ENCODE measurements around the gene DNAL4. TPM values are rescaled to one million over a fixed set of nuclear protein-coding genes. Genes with fewer than 3 reads are reported as not detected.

The DNAL4 gene
- total RNA-seq, 2 experiments from 2014 or later, result 5.9 to 8.0 TPM

DNA sequence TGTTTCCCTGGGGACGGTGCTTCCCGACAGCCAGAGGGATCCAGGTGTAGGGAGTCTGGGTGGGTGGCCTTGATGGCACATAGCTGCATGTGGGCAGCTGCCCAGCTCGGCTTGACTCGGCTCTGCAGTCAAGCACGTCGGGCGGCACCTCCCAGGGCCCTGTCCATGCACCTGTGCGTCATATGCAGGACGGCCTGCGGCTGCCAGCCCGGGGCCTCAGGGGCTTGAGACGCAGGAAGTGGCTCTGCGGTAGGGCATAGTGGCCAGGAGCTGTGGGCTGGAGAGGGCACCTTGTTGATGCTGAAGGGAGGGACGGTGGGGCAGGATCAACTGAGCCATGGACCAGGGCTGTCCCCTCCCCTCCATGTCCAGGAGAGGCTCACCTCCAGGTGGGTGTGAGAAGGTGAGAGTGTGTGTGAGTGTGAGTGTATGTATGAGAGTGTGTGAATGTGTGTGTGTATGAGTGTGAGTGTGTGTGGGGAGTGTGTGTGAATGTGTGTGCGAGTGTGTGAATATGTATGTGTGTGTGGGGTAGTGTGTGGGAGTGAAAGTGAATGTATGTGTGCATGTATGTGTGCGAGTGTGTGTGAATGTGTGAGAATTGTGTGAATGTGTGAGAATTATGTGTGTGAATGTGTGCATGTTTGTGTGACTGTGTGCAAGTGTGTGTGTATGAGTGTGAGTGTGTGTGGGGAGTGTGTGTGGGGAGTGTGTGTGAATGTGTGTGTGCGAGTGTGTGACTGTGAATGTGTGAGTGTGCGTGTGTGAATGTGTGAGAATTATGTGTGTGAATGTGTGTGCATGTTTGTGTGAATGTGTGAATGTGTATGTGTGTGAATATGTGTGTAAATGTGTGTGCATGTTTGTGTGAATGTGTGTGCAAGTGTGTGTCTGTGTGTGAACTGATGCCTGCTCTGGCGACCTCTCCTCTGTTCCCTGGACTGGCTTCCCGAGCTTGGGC lies 32.5 kb downstream of the DNAL4 start:
- CTCF ChIA-PET, result interaction anchor here (0.6 to 4.1 kb wide), 3 partner anchors 6 to 286 kb away, joined by 4 to 23 read pairs (median 4); no protein-coding TSS in a partner anchor
- intact Hi-C loops (cut with micrococcal nuclease), result no loop called here
- H3K9me3 Mint-ChIP-seq, result no peaks in the 10 kb centered on the region
- no peak for DNase-seq
- H3K27me3 Mint-ChIP-seq (ENCODE audit: low read depth), result no peaks in the 10 kb centered on the region
- H3K36me3 Mint-ChIP-seq (ENCODE audit: low read depth), result no peaks in the 10 kb centered on the region
- peaks cover 22% of the 10 kb centered on the region for H3K4me1 Mint-ChIP-seq (ENCODE audit: low read depth)
- H3K4me3 Mint-ChIP-seq, result no peak overlapping the region
- H3K27ac Mint-ChIP-seq, result no peak overlapping the region

DNA sequence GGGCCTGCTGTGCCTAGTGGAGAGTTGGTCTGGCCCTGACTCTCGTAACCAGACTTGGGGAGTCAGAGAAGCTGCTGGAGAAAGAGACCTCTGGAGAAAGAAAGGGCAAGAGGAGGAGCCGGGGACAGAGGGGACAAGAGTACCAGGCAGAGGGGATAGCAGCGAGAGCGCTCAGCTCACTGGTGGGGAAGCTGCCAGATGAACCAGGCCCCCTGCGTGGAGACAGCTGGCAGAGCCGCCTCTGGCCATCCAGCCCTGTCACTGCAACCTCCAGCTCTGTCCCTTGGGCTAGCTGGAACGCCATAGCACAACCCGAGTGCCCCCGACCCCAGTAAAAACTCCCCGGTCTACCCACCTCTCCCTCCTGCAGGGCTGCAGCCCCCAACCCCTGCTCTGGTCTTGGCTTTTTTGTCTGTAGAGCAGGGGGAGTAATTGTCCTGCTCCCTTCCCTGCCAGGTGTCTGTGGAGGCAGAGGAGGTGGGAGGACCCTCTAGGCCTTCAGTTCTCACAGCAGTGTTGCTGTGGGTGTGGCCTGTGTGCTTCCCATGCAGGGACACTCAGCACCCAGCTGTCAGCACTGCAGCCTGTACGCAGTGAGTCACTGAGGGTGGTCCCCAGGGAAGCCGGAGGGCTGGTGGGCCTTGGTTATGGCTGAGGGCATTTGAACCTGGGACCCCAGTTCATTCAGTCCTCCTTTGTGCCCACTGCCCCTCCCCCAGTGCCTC lies 33.3 kb downstream of the DNAL4 start:
- H3K4me3 Mint-ChIP-seq, result no peak overlapping the region
- DNase-seq, result no peak
- no peak overlapping the region for H3K27ac Mint-ChIP-seq
- no peaks in the 10 kb centered on the region for H3K9me3 Mint-ChIP-seq
- H3K4me1 Mint-ChIP-seq (ENCODE audit: low read depth), result peaks cover 22% of the 10 kb centered on the region
- no peaks in the 10 kb centered on the region for H3K27me3 Mint-ChIP-seq (ENCODE audit: low read depth)
- CTCF ChIA-PET, result interaction anchor here (4.1 kb wide), 1 partner anchor 7 kb away, joined by 23 read pairs; no protein-coding TSS in a partner anchor
- no peaks in the 10 kb centered on the region for H3K36me3 Mint-ChIP-seq (ENCODE audit: low read depth)
- intact Hi-C loops (cut with micrococcal nuclease), result no loop called here

DNA sequence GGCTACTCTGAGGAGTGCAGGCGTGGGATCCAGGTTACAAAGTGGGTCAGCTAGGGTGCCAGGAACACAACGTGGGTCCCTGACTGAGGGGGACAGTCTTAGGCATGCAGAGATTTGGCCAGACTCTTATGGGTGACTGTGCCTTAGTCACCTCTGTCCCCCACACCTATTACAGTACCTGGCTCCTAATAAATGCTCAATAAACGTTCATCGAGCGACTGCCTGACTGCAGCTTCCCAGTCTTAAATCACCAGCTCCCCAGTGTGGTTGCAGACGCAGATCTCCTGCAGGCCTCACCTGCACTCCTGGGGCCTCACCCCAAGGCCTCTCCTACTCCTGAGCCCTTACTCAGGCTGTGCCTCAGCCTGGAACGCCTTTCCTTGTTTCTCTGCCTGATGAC lies 34.9 kb downstream of the DNAL4 start:
- DNase-seq, result no peak
- no peak overlapping the region for H3K4me3 Mint-ChIP-seq
- peaks cover 26% of the 10 kb centered on the region for H3K4me1 Mint-ChIP-seq (ENCODE audit: low read depth)
- intact Hi-C loops (cut with micrococcal nuclease), result loop anchor here (2.0 to 10.0 kb wide), 6 partner anchors 83 to 577 kb away; partner anchors contain the start of genes MAFF, NPTXR, PLA2G6 and RPL3
- no peaks in the 10 kb centered on the region for H3K9me3 Mint-ChIP-seq
- H3K36me3 Mint-ChIP-seq (ENCODE audit: low read depth), result no peaks in the 10 kb centered on the region
- H3K27ac Mint-ChIP-seq, result no peak overlapping the region
- CTCF ChIA-PET, result interaction anchor here (0.7 to 4.1 kb wide), 4 partner anchors 9 to 84 kb away, joined by 3 to 23 read pairs (median 8); partner anchors contain the start of gene NPTXR
- H3K27me3 Mint-ChIP-seq (ENCODE audit: low read depth), result no peaks in the 10 kb centered on the region

DNA sequence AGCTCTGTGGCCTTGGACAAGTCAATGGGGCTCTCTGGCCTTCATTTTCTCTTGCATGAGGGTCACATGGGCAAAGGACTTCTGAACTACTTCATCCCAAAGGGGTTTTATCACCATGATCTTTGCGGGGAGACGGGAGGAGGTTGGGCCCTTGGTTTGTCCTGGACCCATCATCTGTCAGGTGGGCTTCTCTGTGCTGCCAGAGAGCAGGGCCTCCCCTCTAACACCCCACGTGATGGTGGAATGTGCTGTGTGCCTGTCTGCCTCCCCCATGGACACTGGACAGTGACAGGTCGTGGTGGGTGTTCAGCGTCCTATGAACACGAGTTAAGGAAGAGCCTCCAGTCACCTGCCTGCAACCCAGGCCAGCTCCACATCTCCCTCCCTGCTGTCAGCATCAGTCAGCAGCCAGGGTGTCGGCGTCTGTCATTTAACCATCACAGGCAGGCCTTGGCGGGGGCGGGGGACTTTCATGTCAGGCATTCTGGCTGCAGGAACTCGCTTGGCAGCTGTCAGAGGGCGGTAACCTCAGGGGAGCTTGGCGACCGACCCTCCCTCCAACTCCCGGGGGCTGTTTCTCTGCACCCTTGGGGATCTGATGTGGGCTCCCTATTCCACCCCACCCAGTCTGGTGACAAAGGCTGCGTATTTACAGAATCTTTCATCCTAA lies 35.5 kb downstream of the DNAL4 start:
- intact Hi-C loops (cut with micrococcal nuclease), result loop anchor here (2.0 to 10.0 kb wide), 6 partner anchors 84 to 576 kb away; partner anchors contain the start of genes MAFF, NPTXR, PLA2G6 and RPL3
- Mint-ChIP-seq H3K9me3 (no peaks in the 10 kb centered on the region), H3K27me3 (ENCODE audit: low read depth) (no peaks in the 10 kb centered on the region), H3K36me3 (ENCODE audit: low read depth) (peaks cover under 1% of the 10 kb centered on the region), H3K27ac (no peak overlapping the region), H3K4me3 (peak overlapping the region; percentile 25), H3K4me1 (ENCODE audit: low read depth) (peaks cover 31% of the 10 kb centered on the region)
- DNase-seq, result peak; percentile 91
- CTCF ChIA-PET, result interaction anchor here (0.6 to 4.1 kb wide), 5 partner anchors 9 to 216 kb away, joined by 3 to 23 read pairs (median 4); partner anchors contain the start of gene NPTXR

DNA sequence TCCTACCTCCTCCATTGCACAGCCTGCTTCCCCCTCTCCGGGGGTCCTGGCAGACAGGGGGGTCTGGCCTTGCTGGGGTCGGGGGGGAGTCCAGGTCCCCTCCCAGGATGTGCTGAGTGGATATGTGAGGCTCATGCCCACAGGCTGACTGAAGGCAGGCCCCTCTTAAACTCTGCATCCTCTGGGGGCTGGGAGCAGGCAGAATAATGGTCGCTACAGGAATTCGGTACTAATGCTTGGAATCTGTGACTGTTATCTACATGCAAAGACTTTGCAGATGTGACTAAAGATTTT lies 36.5 kb downstream of the DNAL4 start:
- CTCF ChIA-PET, result interaction anchor here (1.5 to 4.1 kb wide), 2 partner anchors 10 to 25 kb away, joined by 3 to 23 read pairs; no protein-coding TSS in a partner anchor

DNA sequence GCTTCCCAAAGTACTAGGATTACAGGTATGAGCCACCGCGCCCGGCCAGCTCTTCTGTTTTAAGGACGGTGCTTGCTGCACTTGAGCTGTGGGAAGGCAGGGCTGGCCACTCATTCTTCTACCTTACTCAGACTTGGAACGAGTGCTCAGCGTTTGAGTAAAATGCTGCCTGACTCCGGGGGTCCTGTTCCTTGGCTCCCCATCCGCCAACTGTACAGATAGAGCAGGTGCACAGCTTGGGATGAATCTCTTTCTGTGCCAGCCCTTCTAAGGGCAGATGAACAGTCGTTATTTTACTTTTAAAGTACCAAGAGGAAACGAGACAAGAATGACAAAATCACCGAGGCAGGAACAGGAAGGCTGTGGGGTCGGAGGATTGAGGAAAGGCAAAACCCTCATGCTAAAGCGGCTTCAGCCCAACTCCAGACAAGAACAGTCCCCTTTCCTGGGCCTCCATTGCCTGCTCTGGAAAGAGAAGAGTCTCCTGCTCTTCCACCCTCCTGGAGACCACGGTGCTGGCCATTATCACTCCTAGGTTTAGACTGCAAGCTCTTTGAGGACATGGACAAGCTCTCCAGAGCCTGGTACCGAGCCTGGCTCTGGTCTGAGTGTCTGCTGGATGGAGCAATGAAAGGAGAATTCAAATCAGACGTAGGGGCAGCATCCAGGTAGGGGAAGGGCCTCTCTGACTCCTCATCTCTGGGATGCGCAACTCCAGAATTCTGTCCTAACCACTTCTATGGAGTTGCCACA lies 37.1 kb downstream of the DNAL4 start:
- H3K4me1 Mint-ChIP-seq (ENCODE audit: low read depth), result peaks cover 44% of the 10 kb centered on the region
- H3K27me3 Mint-ChIP-seq (ENCODE audit: low read depth), result no peaks in the 10 kb centered on the region
- CTCF ChIA-PET, result interaction anchor here (1.2 to 4.1 kb wide), 4 partner anchors 10 to 24 kb away, joined by 3 to 23 read pairs (median 10); no protein-coding TSS in a partner anchor
- peak overlapping the region; percentile 88 for H3K27ac Mint-ChIP-seq
- H3K9me3 Mint-ChIP-seq, result no peaks in the 10 kb centered on the region
- DNase-seq, result peak; percentile 70
- peak overlapping the region; percentile 77 for H3K4me3 Mint-ChIP-seq
- intact Hi-C loops (cut with micrococcal nuclease), result loop anchor here (5.0 to 10.0 kb wide), 5 partner anchors 85 to 575 kb away; partner anchors contain the start of genes MAFF, NPTXR, PLA2G6 and RPL3
- H3K36me3 Mint-ChIP-seq (ENCODE audit: low read depth), result peaks cover 11% of the 10 kb centered on the region

More for the DNA sequence above, 36.5 kb downstream of the DNAL4 start:
- no peaks in the 10 kb centered on the region for H3K9me3 Mint-ChIP-seq
- intact Hi-C loops (cut with micrococcal nuclease), result loop anchor here (5.0 to 10.0 kb wide), 5 partner anchors 85 to 575 kb away; partner anchors contain the start of genes MAFF, NPTXR, PLA2G6 and RPL3
- no peak overlapping the region for H3K27ac Mint-ChIP-seq
- DNase-seq, result no peak
- peak overlapping the region; percentile 77 for H3K4me3 Mint-ChIP-seq
- peaks cover 6% of the 10 kb centered on the region for H3K36me3 Mint-ChIP-seq (ENCODE audit: low read depth)
- no peaks in the 10 kb centered on the region for H3K27me3 Mint-ChIP-seq (ENCODE audit: low read depth)
- peaks cover 38% of the 10 kb centered on the region for H3K4me1 Mint-ChIP-seq (ENCODE audit: low read depth)

DNA sequence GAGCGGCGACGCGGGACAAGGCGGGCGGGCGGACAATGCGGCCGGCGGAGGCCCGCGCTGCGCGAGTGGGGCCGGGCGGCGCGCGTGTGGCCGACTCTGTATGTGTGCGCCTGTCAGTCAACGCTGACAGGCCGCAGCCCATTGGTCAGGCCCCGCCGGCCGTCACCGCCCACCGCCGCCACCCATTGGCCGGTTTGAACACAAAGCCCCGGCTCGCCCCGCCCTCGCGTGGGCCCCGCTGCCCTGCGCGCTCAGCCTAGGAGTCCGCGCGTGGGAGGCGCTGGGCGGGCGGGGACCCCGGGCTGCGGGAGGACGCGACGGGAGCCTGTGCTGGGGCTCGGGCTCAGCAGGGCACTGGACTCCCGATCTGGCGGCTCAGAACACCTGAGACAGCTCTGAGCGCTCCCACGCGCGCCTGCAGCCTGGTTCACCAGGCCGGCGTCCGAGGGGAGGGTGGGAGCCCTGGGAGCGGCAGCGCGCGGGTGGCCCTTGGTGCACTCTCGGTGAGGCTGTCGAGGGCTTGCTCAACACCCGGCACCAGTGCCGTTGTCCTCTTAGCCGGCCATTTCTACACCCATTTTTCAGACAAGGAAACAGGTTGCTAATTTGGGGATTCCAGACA lies 37.9 kb downstream of the DNAL4 start, which contains the start of gene SUN2:
Gene SUN2, minus strand, starts transcription at position 88 of the 622 bp plus-strand sequence. CDS start 3,370 bp downstream, outside the sequence.
- CTCF ChIA-PET, result interaction anchor here (1.2 to 1.5 kb wide), 3 partner anchors 10 to 23 kb away, joined by 3 to 12 read pairs (median 7); no protein-coding TSS in a partner anchor
- DNase-seq, result peak; percentile 94
- Mint-ChIP-seq H3K36me3 (ENCODE audit: low read depth) (peaks cover 20% of the 10 kb centered on the region), H3K4me3 (peak within 1 kb of the TSS; percentile 92), H3K9me3 (no peaks in the 10 kb centered on the region), H3K4me1 (ENCODE audit: low read depth) (peaks cover 52% of the 10 kb centered on the region), H3K27ac (peak within 1 kb of the TSS; percentile 92), H3K27me3 (ENCODE audit: low read depth) (no peaks in the 10 kb centered on the region)
- intact Hi-C loops (cut with micrococcal nuclease), result loop anchor here (2.0 to 10.0 kb wide), 6 partner anchors 39 to 574 kb away; partner anchors contain the start of genes DNAL4, MAFF, NPTXR and PLA2G6

DNA sequence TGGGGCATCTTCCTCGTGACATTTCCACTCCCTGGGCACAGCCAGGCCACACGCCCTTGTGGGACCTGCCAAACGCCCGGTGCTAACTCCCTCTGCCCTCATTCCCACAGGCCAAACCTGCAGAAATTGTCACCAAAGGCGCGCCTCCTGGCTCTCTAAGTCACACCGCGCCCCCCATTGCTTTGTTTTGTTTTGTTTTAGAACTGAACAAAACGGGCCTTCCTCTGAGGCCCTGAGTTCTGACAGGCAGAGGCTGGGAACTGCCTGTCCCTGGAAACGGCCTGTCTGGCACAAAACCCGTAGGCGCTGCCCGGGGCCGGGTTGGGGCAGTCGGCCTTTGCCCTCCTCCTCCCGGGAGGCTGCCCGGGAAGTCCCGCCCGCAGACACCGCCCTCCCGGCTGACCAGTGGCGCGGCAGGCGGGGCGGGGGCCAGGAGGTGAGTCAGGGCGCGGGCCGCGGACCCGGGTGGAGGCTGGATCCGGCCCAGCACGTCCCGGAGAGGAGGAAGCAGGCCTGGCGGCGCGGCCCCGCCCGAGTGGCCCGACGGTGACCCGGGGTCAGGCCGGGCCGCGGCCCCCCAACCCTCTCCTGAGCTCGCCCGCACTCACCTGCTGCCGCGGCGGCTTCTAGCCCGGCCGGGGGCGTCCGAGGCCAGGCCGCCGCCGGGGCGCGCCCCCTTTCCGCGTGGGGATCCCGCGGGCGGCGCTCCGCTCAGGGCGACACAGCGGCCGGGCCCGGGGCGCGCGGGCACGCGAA lies 38.6 kb downstream of the DNAL4 start:
- peak overlapping the region; percentile 92 for H3K4me3 Mint-ChIP-seq
- H3K4me1 Mint-ChIP-seq (ENCODE audit: low read depth), result peaks cover 57% of the 10 kb centered on the region
- intact Hi-C loops (cut with micrococcal nuclease), result loop anchor here (2.0 to 10.0 kb wide), 6 partner anchors 39 to 573 kb away; partner anchors contain the start of genes DNAL4, MAFF, NPTXR and PLA2G6
- H3K27me3 Mint-ChIP-seq (ENCODE audit: low read depth), result no peaks in the 10 kb centered on the region
- CTCF ChIA-PET, result no interaction called here
- peak overlapping the region; percentile 92 for H3K27ac Mint-ChIP-seq
- no peaks in the 10 kb centered on the region for H3K9me3 Mint-ChIP-seq
- H3K36me3 Mint-ChIP-seq (ENCODE audit: low read depth), result peaks cover 22% of the 10 kb centered on the region
- DNase-seq, result peak; percentile 61

DNA sequence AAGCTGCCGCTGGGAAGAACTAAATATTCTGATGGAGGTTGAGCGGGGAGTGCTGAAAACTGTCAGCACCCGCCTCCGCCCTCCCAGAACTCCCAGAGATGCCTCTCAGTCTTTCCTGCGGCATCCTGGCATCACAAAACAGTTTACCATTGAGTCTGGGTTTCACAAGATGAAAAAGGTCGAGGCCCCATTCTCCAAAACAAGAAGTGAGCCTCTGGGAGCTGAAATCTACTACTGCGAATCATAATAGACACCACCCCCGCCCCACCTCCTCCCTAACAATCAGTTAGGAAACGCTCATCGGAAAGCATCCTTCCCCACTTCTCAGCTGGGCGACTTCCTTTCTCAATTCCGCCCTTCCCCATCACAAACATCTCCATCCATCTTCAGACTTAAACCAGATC lies 39.2 kb downstream of the DNAL4 start:
- no peaks in the 10 kb centered on the region for H3K9me3 Mint-ChIP-seq
- H3K27me3 Mint-ChIP-seq (ENCODE audit: low read depth), result no peaks in the 10 kb centered on the region
- peak overlapping the region; percentile 92 for H3K4me3 Mint-ChIP-seq
- H3K36me3 Mint-ChIP-seq (ENCODE audit: low read depth), result peaks cover 26% of the 10 kb centered on the region
- H3K27ac Mint-ChIP-seq, result peak overlapping the region; percentile 92
- CTCF ChIA-PET, result interaction anchor here (1.7 kb wide), 1 partner anchor 14 kb away, joined by 5 read pairs; no protein-coding TSS in a partner anchor
- H3K4me1 Mint-ChIP-seq (ENCODE audit: low read depth), result peaks cover 62% of the 10 kb centered on the region
- DNase-seq, result peak; percentile 72
- intact Hi-C loops (cut with micrococcal nuclease), result loop anchor here (1.0 to 10.0 kb wide), 7 partner anchors 40 to 572 kb away; partner anchors contain the start of genes DNAL4, GTPBP1, MAFF and NPTXR
